ENCODE results near the gene PPP1R3G.

- TF ChIP-seq POLR2A (IDR thresholded peaks at IDR 0.05), result no peak
- TF ChIP-seq, protein P1, sequence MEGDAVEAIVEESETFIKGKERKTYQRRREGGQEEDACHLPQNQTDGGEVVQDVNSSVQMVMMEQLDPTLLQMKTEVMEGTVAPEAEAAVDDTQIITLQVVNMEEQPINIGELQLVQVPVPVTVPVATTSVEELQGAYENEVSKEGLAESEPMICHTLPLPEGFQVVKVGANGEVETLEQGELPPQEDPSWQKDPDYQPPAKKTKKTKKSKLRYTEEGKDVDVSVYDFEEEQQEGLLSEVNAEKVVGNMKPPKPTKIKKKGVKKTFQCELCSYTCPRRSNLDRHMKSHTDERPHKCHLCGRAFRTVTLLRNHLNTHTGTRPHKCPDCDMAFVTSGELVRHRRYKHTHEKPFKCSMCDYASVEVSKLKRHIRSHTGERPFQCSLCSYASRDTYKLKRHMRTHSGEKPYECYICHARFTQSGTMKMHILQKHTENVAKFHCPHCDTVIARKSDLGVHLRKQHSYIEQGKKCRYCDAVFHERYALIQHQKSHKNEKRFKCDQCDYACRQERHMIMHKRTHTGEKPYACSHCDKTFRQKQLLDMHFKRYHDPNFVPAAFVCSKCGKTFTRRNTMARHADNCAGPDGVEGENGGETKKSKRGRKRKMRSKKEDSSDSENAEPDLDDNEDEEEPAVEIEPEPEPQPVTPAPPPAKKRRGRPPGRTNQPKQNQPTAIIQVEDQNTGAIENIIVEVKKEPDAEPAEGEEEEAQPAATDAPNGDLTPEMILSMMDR (IDR thresholded peaks at IDR 0.05), result no peak
Measured at GRCh38 chr6:5130135-5130866, 45.2 kb downstream of the PPP1R3G start.

All from testis (tissue), 2 donors.